Medulla oblongata (tissue), 1 donor: ENCODE results near the gene SSH3.

Experiments used
- DNase-seq: peaks from one replicate; pipeline ENCODE4 v3.0.0-alpha.2; 2015; ENCODE audit errors: extremely low spot score

Gene SSH3

GRCh38 chr11:67290801-67291200 lies 12.5 kb upstream of the SSH3 start:
- DNase-seq, result no peak

- DNase-seq, result no peak
These were observed 11.6 kb upstream of the SSH3 start for GRCh38 chr11:67291481-67292381.

- DNase-seq, result no peak
These were observed 10.7 kb upstream of the SSH3 start for GRCh38 chr11:67292671-67293070.

- no peak for DNase-seq
These were observed 10.2 kb upstream of the SSH3 start for GRCh38 chr11:67293090-67293489.

- no peak for DNase-seq
These were observed 7.5 kb upstream of the SSH3 start for GRCh38 chr11:67295846-67296245.

GRCh38 chr11:67298786-67299185 lies 4.5 kb upstream of the SSH3 start:
- DNase-seq, result no peak

GRCh38 chr11:67299471-67300191 lies 3.7 kb upstream of the SSH3 start:
- no peak for DNase-seq

- no peak for DNase-seq
These were observed 3.0 kb upstream of the SSH3 start for GRCh38 chr11:67300256-67300755.

- no peak for DNase-seq
These were observed 2.5 kb upstream of the SSH3 start for GRCh38 chr11:67300756-67301312.

- no peak for DNase-seq
These were observed 1.9 kb upstream of the SSH3 start for GRCh38 chr11:67301313-67301921.

GRCh38 chr11:67301951-67302516 lies 1.3 kb upstream of the SSH3 start:
- no peak for DNase-seq

- no peak for DNase-seq
These were observed 679 bp upstream of the SSH3 start for GRCh38 chr11:67302571-67303131.

GRCh38 chr11:67303835-67304411 lies 593 bp downstream of the SSH3 start:
- DNase-seq, result no peak

GRCh38 chr11:67304511-67305113 lies 1.3 kb downstream of the SSH3 start:
- no peak for DNase-seq

- no peak for DNase-seq
These were observed 3.6 kb downstream of the SSH3 start for GRCh38 chr11:67306769-67307544.

GRCh38 chr11:67307545-67308001 lies 4.2 kb downstream of the SSH3 start:
- DNase-seq, result no peak

GRCh38 chr11:67308031-67308866 lies 4.9 kb downstream of the SSH3 start:
- no peak for DNase-seq

- no peak for DNase-seq
These were observed 5.8 kb downstream of the SSH3 start for GRCh38 chr11:67309166-67309565.

- DNase-seq, result no peak
These were observed 6.3 kb downstream of the SSH3 start for GRCh38 chr11:67309661-67310061.
